GM21786 (cell line): Measurements from ENCODE around the gene TMSB4X.
A peak's percentile ranks its signal among the peaks of the same experiment; 100 is the strongest.

Source experiments
- ATAC-seq: cut with Tn5 transposase; IDR thresholded peaks from one replicate; pipeline ENCODE4 v1.9.1; 2021; ENCODE audit not compliant: unreplicated experiment

Gene TMSB4X

DNA sequence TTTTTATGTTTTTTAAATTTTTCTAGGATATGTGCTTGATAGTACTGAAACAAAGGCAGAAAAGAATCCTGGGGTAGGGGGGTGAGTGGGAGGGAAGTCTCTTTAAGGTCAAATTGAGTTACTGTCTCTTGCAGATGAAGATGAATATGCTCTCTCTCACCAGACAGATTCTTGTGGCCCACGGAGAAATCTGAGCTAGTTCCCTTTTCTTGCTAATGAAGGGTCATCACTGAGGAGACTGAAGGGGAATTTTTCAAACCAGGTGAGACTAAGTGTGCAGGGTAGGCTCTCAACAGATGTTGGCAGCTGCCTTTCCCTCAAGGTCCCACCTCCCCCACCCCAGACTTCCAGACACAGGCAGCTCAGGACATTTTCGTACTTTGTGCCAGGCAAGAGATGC, 48.0 kb downstream of the TMSB4X start:
- ATAC-seq: peak; percentile 92

DNA sequence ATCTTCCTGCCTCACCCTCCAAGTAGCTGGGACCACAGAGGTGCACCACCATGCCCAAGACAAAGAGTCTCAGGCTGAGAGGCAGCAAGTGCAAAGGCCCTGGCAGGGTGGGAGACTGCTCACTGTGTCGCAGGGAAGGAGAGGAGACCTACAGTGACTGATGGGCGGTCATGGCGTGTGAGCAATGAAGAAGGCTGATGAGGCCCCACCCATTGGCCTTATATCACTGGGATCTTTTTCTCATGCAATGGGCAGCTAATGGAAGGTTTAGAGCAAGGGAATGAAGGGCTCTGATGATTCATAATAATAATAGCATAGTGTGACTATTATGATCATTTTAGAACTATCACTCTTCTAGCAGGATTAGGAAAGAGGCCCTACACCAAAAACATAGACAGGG, 48.7 kb downstream of the TMSB4X start:
- no peak for ATAC-seq

DNA sequence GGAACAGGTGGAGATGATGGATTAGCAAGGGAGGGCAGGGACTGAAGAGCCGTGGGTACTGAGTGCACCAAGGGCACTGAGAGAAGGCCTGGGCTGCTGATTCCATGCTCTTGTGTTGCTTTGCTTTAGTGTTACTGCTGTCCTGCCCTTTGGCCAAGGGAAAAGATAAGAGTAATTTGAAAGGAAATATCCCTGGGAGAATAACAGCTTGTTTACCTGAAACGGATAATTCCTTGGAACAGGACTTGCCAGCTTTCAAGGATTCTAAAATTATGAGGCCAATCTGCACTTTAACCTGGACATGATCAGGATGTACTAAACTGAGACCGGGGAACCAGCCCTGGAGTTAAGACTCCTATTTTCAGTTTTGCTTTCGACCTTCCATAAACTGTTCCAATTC, 49.1 kb downstream of the TMSB4X start:
- ATAC-seq: no peak

DNA sequence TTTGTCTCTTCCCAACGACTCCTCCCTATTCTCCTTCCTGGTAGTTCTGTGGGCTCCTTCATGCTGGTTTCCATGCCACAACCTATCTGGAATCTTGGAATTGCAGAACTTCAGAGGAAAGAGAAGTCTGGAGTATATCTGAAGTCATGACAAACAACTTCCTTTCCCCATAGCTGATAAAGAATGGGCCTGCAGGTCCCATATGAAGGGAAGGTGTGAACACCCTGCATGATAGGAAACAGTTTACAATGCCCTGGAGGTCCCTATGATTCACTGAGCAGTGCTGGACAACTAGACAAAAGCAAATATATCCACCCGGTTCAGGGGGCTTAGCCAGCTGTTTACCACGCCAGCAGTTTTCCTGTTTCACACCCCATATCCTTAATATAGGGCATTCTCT, 50.1 kb downstream of the TMSB4X start:
- no peak for ATAC-seq
